Right cardiac atrium (tissue), 5 donors: ENCODE results near the gene TNK1. TPM values are rescaled to one million over a fixed set of nuclear protein-coding genes. Genes with fewer than 3 reads are reported as not detected.
"Not testable (repeated sequence)": the region's sequence is repeated elsewhere in the genome, so short reads cannot be mapped to it uniquely, and the experiment has no call there.

ENCODE experiments used
- ATAC-seq, 2 donors: fragments of 200-7000 bp; cut with Tn5 transposase; one replicate each; pipeline versions ENCODE4 v1.8.0 to v1.9.1; 2020; ENCODE audit warnings: moderate library complexity in 2 of 2, mild to moderate bottlenecking in 1 of 2
- DNase-seq, 3 donors: peaks; one replicate each; pipeline ENCODE4 v3.0.0-alpha.2; 2020
- H3K27ac ChIP-seq: one replicate; pipeline ENCODE4 v1.5.1; 2013; ENCODE audit warnings: mild to moderate bottlenecking, low read length, control low read depth, moderate library complexity
- H3K27me3 ChIP-seq: one replicate; pipeline ENCODE4 v1.6.1; 2013; ENCODE audit not compliant: control insufficient read depth, insufficient read depth
- H3K4me1 ChIP-seq: one replicate; pipeline ENCODE4 v1.6.1; 2013; ENCODE audit warnings: low read length; ENCODE audit not compliant: control insufficient read depth, insufficient read depth
- H3K4me3 ChIP-seq: one replicate; pipeline ENCODE4 v1.5.1; 2013; ENCODE audit warnings: low read length, control low read depth
- H3K9me3 ChIP-seq: one replicate; pipeline ENCODE4 v1.6.1; 2013; ENCODE audit warnings: low read length; ENCODE audit not compliant: control insufficient read depth
- WGBS: extraction: QIAGEN DNeasy Blood & Tissue Kit; methylation state at CpG from one replicate; pipeline ENCODE4 v1.1.7; 2013; 5-methylcytosine and 5-hydroxymethylcytosine counted together
- intact Hi-C, 4 donors: fragments of 100-400 bp; cut with DNase I; formaldehyde crosslinking; loops; one replicate each; pipeline versions ENCODE4 v1.11.0 to v1.14.0; 2022 to 2023
- polyA plus RNA-seq: library from polyadenylated mRNA; stranded (reverse); fragments of 200-250 nt; gene quantifications from one replicate; pipeline ENCODE4 v1.2.3, GENCODE V29; 2013
- total RNA-seq, 4 donors: library from RNA; stranded (reverse); fragmentation: NEBNext Ultra II Directional; extraction: Animal tissue kit (Norgen Biotek cat#: 25700); gene quantifications; one replicate each; pipeline ENCODE4 v1.2.1, GENCODE V29; 2021
- donor health status: healthy with polysubstance abuse.
- donor health status: DM: no; HTN: yes; CAD: no.
- donor health status: DM: no; HTN: no; CAD: no.
- donor health status: DM: no; HTN: yes; CAD: no; lungs with severe emphysema.
- donor health status: DM: yes; HTN: yes; CAD: no.

TNK1 gene
- total and polyA plus RNA-seq, 5 donors, result 1.7 to 3.6 (median 3.3) TPM

- no peak overlapping the region for H3K4me3 ChIP-seq
- H3K4me1 ChIP-seq, result peaks cover 8% of the 10 kb centered on the region
- 69% methylated on average over 8 of the region's 8 CpGs for WGBS
- H3K27me3 ChIP-seq, result no peaks in the 10 kb centered on the region
- intact Hi-C loops, result loop anchor here in 3 of 4 donors (5.0 to 10.0 kb wide), 4 partner anchors 79 to 229 kb away; partner anchors contain the start of genes FGF11 (in 3 of the 3), TMEM102 (in 3 of the 3), MPDU1 (in 1 of the 3) and TNFSF13 (in 1 of the 3)
- H3K9me3 ChIP-seq, result no peaks in the 10 kb centered on the region
- no peak overlapping the region for H3K27ac ChIP-seq
- no peak for ATAC-seq
- peak in 1 of 3 donors; percentile 24 for DNase-seq
Measured at GRCh38 chr17:7355573-7355972, 25.3 kb upstream of the TNK1 start.

- no peak overlapping the region for H3K27ac ChIP-seq
- H3K4me1 ChIP-seq, result peaks cover 8% of the 10 kb centered on the region
- intact Hi-C loops, result loop anchor here in 3 of 4 donors (5.0 to 10.0 kb wide), 4 partner anchors 79 to 229 kb away; partner anchors contain the start of genes FGF11 (in 3 of the 3), TMEM102 (in 3 of the 3), MPDU1 (in 1 of the 3) and TNFSF13 (in 1 of the 3)
- H3K27me3 ChIP-seq, result no peaks in the 10 kb centered on the region
- ATAC-seq (peak; percentile 7 to 34), DNase-seq (peak; percentile 81 to 93 (median 92))
- 13% methylated on average over 12 of the region's 12 CpGs for WGBS
- H3K4me3 ChIP-seq, result no peak overlapping the region
- H3K9me3 ChIP-seq, result no peaks in the 10 kb centered on the region
Measured at GRCh38 chr17:7356072-7356549, 24.8 kb upstream of the TNK1 start.

- DNase-seq (peak in 1 of 3 donors; percentile 23), ATAC-seq (no peak)
- no peaks in the 10 kb centered on the region for H3K9me3 ChIP-seq
- no peak overlapping the region for H3K4me3 ChIP-seq
- H3K27me3 ChIP-seq, result no peaks in the 10 kb centered on the region
- intact Hi-C loops, result loop anchor here in 3 of 4 donors (5.0 to 10.0 kb wide), 4 partner anchors 78 to 228 kb away; partner anchors contain the start of genes FGF11 (in 3 of the 3), TMEM102 (in 3 of the 3), MPDU1 (in 1 of the 3) and TNFSF13 (in 1 of the 3)
- H3K27ac ChIP-seq, result no peak overlapping the region
- WGBS, result 62% methylated on average over 8 of the region's 8 CpGs
- H3K4me1 ChIP-seq, result peaks cover 8% of the 10 kb centered on the region
Measured at GRCh38 chr17:7356756-7357155, 24.1 kb upstream of the TNK1 start.

- Histone ChIP-seq H3K9me3 (no peaks in the 10 kb centered on the region), H3K4me1 (peaks cover 8% of the 10 kb centered on the region), H3K27ac (no peak overlapping the region), H3K4me3 (no peak overlapping the region), H3K27me3 (no peaks in the 10 kb centered on the region)
- WGBS, result 54% methylated on average over 2 of the region's 2 CpGs
- ATAC-seq (no peak), DNase-seq (no peak)
- intact Hi-C loops, result loop anchor here in 3 of 4 donors (5.0 to 10.0 kb wide), 4 partner anchors 77 to 227 kb away; partner anchors contain the start of genes FGF11 (in 3 of the 3), TMEM102 (in 3 of the 3), MPDU1 (in 1 of the 3) and TNFSF13 (in 1 of the 3)
Measured at GRCh38 chr17:7357381-7357780, 23.5 kb upstream of the TNK1 start.

GRCh38 chr17:7361906-7362305, 19.0 kb upstream of the TNK1 start:
- ATAC-seq (no peak), DNase-seq (no peak)
- no peak overlapping the region for H3K27ac ChIP-seq
- no peaks in the 10 kb centered on the region for H3K27me3 ChIP-seq
- 64% methylated on average over 3 of the region's 3 CpGs for WGBS
- H3K9me3 ChIP-seq, result no peaks in the 10 kb centered on the region
- intact Hi-C loops, result loop anchor here in 1 of 4 donors (10.0 kb wide), 1 partner anchor 73 kb away; the partner anchor contains the start of genes FGF11 and TMEM102
- no peaks in the 10 kb centered on the region for H3K4me1 ChIP-seq
- no peak overlapping the region for H3K4me3 ChIP-seq

GRCh38 chr17:7363311-7363710, 17.6 kb upstream of the TNK1 start:
- H3K4me1 ChIP-seq, result no peaks in the 10 kb centered on the region
- H3K27me3 ChIP-seq, result no peaks in the 10 kb centered on the region
- DNase-seq (peak in 1 of 3 donors; percentile 14), ATAC-seq (no peak)
- H3K9me3 ChIP-seq, result no peaks in the 10 kb centered on the region
- H3K4me3 ChIP-seq, result no peak overlapping the region
- WGBS, result 94% methylated on average over 6 of the region's 6 CpGs
- no peak overlapping the region for H3K27ac ChIP-seq
- intact Hi-C loops, result loop anchor here in 1 of 4 donors (10.0 kb wide), 1 partner anchor 71 kb away; the partner anchor contains the start of genes FGF11 and TMEM102

GRCh38 chr17:7365963-7366362, 14.9 kb upstream of the TNK1 start:
- not testable (repeated sequence) for H3K4me1 ChIP-seq, H3K27ac ChIP-seq, H3K4me3 ChIP-seq, H3K9me3 ChIP-seq, DNase-seq, H3K27me3 ChIP-seq, ATAC-seq
- intact Hi-C loops, result loop anchor here in 1 of 4 donors (10.0 kb wide), 1 partner anchor 69 kb away; the partner anchor contains the start of genes FGF11 and TMEM102
- 82% methylated on average over 6 of the region's 7 CpGs for WGBS

- intact Hi-C loops, result loop anchor here in 1 of 4 donors (10.0 kb wide), 1 partner anchor 68 kb away; the partner anchor contains the start of genes FGF11 and TMEM102
- WGBS, result 77% methylated on average over 8 of the region's 8 CpGs
Measured at GRCh38 chr17:7367083-7367482, 13.8 kb upstream of the TNK1 start.

GRCh38 chr17:7367918-7368598, 12.8 kb upstream of the TNK1 start:
- ATAC-seq, result no peak
- WGBS, result 60% methylated on average over 13 of the region's 13 CpGs
- H3K9me3 ChIP-seq, result no peaks in the 10 kb centered on the region
- no peaks in the 10 kb centered on the region for H3K27me3 ChIP-seq
- intact Hi-C loops, result loop anchor here in 1 of 4 donors (10.0 kb wide), 1 partner anchor 67 kb away; the partner anchor contains the start of genes FGF11 and TMEM102
- no peak overlapping the region for H3K27ac ChIP-seq
- H3K4me1 ChIP-seq, result no peaks in the 10 kb centered on the region
- no peak overlapping the region for H3K4me3 ChIP-seq
- DNase-seq, result peak in 1 of 3 donors; percentile 5

More at GRCh38 chr17:7367083-7367482, 13.8 kb upstream of the TNK1 start:
- Histone ChIP-seq H3K9me3 (no peaks in the 10 kb centered on the region), H3K4me3 (no peak overlapping the region), H3K27ac (no peak overlapping the region), H3K4me1 (no peaks in the 10 kb centered on the region), H3K27me3 (no peaks in the 10 kb centered on the region)
- ATAC-seq (peak in 1 of 2 donors; percentile 13), DNase-seq (peak in 1 of 3 donors; percentile 31)

GRCh38 chr17:7368599-7368994, 12.3 kb upstream of the TNK1 start:
- intact Hi-C loops, result loop anchor here in 1 of 4 donors (10.0 kb wide), 1 partner anchor 66 kb away; the partner anchor contains the start of genes FGF11 and TMEM102
- WGBS, result 77% methylated on average over 5 of the region's 5 CpGs

More at GRCh38 chr17:7368599-7368994, 12.3 kb upstream of the TNK1 start:
- not testable (repeated sequence) for H3K9me3 ChIP-seq, H3K27me3 ChIP-seq, H3K27ac ChIP-seq, H3K4me3 ChIP-seq, H3K4me1 ChIP-seq, ATAC-seq
- DNase-seq, result peak in 1 of 3 donors; percentile 7
